Stimulated activated CD4-positive, alpha-beta T cell treated with anti-CD3 and anti-CD28 coated beads, Interleukin-1b, Interleukin-23, amount 100 ng/mL, for 48 hours (primary cell): ENCODE measurements around the gene ACOT12.
"Not testable (repeated sequence)": the region's sequence is repeated elsewhere in the genome, so short reads cannot be mapped to it uniquely, and the experiment has no call there.

ENCODE experiments used
- DNase-seq: peaks from one replicate; pipeline ENCODE4 v3.0.0-alpha.2; 2020

The ACOT12 gene

DNA sequence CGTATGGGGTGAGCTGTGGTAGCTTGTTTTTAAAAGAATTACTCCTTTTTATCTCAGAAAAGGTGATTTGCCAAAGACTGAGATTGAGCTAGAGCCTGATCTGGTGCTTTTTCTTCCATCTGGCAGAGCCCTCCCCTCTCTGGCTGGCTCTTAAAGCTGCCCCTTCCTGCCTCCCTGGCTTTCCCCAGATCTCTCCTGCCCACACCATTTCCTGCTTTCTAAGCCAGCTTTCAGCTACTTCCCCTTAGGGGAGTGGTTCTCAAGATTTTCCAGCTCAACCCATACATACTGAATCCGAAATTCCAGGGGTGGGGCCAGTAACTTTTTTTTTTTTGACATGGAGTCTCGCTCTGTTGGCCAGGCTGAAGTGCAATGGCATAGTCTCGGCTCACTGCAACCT is 4.8 kb upstream of the ACOT12 start:
- DNase-seq: no peak

DNA sequence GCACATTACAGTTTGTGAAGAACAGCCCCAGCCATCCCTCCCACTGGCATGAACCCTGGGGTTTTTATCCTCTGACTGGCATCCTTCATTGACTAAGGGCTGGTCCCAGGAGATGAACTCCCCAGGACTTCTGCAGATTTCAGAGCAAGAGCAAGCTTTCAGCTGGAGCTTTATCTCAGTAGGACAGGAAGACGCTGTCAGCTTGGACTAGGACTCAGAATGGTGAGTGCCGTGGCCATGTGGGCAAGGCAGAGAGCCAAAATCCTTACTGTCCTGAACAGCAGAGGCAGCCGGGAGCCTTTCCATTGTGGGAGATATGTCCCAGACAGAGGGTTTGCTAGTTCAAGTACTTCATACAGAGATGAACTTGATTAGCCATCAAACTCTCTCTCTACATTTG is 3.2 kb upstream of the ACOT12 start:
- DNase-seq: no peak

DNA sequence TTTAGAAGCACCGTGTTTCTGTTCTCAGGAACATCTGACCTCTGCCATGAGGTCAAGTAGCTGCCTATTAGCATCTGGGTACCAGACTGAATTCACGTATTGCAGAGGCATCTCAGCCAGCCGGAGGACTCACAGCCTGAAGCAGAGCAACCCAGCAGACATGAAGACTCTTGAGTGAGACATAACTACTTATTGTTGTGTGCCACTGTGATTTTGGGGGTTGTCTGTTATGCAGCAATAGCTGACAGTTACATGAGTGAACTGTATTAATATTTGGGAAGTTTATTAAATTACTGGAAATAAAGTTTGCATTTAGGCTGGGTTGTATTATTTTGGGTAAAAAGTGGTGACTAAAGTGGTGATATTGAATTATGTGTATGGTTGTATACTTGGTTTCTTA is 1.3 kb upstream of the ACOT12 start:
- DNase-seq: no peak

DNA sequence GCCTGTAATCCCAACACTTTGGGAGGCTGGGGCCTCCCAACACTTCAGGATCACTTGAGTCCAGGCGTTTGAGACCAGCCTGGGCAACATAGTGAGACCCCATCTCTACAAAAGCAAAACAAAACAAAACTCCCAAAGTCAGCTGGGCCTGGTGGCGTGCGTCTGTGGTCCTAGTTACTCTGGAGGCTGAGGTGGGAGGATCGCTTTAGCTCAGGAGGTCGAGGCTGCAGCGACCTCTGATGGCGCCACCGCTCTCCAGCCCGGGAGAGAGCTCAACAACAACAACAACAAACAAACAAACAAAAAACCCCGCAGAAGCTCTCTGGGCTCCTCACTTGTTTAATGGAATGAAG is 528 bp downstream of the ACOT12 start:
- DNase-seq: no peak

DNA sequence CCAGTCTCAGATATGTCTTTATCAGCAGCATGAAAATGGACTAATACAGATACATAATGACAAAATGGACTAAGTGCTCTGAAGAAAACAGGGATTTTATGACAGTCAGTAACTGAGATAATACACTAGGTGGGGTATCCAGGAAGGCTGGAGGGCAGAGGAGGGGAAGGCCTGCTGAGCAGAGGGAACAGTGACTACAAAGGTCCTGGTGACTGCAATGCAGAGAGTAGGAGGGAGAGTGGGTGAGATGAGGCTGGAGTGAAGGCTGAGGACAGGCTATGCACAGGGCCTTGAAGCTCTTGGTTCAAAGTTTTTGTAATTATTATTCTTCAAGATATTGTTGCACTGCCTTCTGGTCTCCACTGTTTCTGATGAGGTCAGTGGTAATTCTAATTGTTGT is 4.9 kb downstream of the ACOT12 start:
- no peak for DNase-seq

DNA sequence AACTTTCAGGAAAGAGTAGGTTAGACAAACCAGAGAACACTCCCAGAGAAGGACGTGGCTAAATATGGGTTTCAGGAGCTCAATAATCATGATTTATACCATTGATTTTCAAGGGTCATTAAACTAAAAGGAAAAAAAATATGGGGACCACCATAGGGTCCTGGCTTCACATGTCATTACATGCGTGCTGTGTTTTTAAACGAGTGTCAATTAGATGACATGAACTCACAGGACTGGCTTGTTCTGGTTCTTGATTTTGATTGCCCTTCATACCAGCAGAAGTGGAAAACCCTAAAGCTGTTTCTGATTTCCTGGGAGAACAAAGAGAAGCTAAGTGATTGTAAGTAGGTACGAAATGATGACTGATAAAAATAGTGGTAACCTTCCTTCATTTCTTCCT is 5.8 kb downstream of the ACOT12 start:
- no peak for DNase-seq

DNA sequence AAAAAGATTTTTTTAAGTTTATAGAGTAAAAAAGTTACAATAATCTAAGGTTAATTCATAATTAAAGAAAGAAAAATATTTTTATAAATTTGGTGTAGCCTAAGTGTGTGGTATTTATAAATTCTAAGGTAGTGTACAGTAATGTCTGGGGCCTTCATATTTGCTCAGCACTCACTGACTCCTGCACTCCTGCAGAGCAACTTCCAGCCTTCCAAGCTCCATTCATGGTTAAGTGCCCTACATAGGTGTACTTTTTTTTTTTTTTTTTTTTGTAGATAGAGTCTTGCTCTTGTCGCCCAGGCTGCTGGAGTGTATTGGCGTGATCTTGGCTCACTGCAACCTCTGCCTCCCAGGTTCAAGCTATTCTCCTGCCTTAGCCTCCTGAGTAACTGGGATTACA is 10.1 kb downstream of the ACOT12 start:
- DNase-seq: no peak

DNA sequence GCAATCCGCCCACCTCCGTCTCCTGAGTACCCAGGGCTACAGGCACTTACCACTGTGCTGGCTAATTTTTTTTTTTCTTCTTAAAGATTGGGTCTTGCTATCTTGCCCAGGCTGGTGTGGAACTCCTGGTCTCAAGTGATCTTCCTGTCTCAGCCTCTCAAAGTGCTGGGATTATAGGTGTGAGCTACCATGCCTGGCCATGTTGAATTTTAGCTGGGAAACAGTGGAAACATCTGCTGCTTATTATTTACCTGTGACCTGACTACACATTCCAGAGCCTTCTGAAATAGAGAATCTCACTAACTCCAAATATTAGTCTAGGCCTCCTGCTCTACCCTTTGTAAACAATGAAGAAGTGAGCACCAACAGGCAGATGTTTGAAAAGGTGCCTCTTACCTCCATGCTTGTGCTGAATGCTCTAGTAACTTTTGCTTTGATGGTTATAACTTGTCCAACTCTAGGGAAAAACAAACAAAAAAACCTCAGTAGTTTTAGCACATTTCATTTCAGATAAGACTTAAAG is 22.5 kb downstream of the ACOT12 start:
- no peak for DNase-seq

DNA sequence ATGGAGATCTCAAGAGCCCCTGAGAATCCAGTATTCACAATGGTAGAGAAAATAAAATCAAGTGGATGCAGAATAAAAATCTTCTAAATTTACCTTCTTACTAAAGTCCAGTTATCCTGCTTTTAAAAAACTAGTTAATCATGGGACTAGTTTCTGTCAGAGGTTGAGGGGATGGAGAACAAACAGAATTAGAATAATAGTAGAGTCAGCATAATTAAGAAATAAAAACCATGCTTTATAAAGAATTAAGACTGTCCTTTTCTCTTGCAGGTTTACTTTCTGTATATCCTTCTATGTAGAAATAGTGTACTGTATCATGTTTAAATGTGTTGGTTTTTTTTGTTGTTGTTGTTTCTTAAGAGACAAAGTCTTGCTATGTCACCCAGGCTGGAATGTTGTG is 23.0 kb downstream of the ACOT12 start:
- no peak for DNase-seq

DNA sequence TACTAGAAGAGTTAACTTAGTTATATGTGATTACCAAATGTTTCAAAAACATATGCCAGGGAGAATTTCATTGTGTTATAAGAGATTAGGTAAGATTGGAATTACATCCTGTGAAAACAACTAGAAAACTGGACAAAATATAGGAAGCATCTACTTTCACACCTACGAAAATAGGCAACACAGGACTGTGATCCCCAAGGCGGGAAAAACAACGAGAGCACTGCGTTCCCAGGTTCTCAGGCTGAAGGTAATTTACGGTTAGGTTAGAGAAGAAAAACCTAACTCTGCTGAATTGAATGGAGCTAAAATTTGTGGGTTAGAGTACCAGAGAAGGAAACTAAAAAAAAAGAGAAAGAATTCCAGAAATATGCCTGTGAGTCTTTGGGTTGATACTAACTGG is 28.4 kb downstream of the ACOT12 start:
- DNase-seq: no peak

DNA sequence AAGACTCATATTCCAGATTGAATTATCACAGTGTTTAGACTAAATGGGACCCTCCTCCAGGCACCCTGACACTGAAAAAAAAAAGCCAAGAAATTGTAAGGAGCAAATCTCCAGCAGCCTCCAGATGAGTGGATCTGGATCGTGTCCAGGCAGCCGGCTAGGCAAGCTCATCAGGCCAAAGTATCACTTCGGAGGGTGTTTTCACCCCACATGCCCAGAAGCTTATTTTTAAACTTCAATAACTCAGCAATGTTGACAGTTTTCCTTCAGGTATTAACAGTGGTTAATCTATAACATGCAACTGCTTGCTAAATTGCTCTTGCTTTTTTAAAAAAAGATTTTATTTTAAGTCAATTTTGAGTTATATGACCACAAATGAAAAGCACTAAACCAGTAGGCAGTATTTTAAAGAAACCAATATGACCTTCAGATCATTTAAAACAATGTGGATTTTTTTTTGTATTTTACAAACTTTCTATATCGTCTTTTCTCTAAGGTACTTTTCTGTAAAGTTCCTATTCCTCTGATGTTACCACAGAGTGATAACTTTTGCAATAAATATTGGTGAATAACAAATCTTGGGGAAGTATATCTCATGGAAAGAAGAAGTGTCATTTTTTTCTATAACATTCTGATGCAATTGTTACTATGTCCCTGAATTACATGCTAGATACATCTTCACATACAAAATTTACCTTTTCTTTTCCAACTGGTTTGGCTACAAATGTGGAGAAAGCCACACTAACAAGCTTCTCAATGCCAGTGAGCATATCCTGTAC is 30.7 kb downstream of the ACOT12 start:
- no peak for DNase-seq

DNA sequence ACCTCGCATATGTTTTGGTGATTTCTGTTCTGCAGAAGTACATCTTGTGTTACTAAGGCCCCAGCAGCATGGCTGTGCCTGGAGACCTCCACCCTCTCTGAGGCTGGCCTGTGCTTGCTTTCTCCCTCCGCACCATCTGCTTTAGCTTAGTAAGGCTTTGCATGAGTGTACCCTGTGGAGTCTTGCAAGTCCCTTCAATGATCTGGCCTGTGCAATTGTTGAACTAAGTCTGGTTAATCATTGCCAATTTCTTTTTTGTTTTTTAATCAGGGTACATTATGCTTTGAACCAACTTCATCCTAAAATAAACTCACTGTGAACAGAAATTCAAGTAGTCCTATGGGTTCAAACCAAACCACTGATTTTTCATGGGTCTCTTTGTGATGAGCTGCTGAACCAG is 32.3 kb downstream of the ACOT12 start:
- no peak for DNase-seq

DNA sequence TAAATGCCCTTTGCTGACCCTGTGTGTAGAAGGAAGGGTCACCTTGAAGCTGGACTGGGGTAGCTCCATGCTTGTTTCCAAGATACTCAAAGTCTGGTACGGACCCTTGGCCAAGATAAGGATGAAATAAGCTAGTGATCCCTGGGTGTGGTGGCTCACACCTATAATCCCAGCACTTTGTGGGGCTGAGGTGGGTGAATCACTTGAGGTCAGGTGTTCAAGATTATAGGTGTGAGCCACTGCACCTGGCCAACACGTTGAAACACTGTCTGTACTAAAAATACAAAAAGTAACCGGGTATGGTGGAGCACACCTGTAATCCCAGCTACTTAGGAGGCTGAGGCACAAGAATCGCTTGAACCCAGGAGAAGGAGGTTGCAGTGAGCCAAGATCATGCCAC is 33.3 kb downstream of the ACOT12 start:
- DNase-seq: no peak

DNA sequence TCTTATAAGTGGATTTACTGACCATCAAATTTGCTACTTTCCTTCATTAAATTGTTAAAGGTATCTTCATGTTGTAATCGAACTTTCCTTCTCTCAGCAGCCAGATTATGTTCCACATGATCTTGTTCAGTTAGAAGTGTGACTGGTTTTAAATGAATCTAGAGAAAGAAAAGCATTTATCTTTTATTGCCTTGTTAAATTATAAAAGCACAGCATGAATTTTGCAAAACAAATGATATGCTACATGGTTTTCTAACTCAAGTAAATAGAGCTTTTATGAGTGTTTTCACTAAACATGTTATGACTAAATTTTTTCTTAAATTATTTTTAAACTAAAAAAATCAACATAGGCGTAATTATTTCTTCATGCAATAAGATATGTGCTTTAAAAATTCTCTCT is 34.1 kb downstream of the ACOT12 start:
- no peak for DNase-seq

DNA sequence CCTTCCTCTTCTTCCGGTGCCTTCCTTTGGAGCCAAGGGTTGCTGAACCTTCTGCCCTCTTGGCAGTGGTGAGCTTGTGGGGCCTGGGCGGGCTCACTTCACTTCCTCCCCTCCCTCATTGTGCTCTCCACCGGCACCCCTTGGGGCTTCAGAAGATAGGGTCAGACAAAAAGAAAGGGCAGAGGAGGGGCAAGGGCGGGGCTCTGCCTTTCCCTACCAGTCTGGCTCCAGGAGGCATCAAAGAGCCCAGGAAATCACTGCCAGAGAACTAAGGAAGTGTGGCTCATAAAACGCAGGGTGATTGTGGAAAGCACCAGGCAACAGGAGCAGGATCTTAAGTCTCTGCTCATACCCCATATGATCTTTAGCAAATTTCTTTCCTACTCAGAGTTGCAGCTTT is 34.8 kb downstream of the ACOT12 start:
- no peak for DNase-seq

DNA sequence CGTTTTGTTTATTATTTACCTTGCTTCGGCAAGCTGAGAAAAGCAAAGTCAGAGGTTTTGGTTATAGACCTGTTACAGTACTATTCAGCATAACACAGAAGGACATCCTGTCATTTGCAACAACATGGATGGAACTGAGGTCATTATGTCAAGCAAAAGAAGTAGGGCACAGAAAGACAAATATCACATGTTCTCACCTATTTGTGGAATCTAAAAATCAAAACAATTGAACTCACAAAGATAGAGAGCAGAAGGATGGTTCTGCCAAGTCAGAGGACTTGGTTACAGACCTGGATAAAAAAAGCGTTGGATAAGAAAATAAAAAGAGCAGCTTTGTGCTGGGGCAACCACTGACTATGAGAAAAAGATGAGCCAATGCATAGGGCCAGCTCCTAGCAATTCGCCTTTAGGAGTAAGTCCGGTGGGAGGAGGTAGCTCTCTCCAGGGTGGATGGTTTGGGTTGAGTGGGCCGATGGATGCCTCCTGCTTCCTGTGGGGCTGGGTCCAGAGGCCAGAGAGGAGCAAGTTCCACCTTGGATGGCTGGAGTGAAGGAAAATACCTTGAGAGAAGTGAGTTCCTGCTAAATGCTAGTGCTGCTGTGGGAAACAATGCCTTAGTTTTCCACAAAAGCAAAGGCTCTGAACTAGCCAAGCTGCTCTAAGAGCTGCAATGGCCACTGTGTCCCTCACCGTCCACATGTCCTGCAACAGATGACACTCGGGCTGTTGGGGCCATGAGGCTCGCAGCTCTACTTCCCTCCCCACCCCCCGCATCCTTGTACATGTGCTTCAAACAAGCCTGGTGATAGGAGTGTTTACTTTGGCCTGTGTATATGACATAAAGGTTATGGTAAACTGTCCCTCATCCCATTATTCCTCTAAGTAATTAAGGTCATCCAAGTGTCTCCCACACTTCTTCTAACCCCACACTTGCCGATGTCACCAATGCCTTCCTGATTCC is 38.4 kb downstream of the ACOT12 start:
- DNase-seq: no peak

DNA sequence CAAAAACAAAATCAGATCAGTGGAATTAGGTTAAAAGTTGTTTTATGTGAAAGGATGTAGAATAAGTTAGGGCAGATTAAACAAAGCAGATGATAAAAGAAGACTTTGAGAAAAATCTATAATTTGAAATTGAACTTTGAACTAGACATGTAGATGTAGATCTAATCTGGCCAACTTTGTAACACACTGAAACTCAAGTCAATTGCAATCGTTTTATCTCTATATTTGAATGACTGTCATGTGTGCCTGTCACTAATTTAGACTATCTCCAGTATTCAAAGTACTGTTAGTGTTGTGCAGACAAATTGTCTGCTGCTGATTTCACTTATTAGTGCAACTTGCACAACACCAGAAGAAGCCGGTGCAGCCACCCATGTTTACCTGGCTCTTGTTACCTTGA is 39.8 kb downstream of the ACOT12 start:
- no peak for DNase-seq

DNA sequence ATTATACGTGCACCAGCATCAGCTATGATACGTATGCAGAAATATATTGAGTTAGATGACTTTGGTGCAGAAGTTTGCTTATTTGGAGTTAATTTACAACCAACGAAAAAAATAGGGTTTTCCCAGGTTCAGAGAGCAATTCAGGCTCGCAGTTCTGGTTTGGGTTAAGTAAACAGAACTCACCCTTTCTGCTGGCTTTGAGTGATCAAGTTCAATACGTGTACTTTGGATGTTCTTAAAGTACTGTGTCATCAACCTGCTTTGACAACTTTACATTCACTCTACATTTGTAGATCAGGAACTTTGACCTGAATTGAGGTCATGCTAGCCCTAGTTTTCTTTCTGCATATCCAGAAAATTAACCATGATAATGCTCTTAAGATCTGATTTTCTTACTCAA is 40.7 kb downstream of the ACOT12 start:
- no peak for DNase-seq

DNA sequence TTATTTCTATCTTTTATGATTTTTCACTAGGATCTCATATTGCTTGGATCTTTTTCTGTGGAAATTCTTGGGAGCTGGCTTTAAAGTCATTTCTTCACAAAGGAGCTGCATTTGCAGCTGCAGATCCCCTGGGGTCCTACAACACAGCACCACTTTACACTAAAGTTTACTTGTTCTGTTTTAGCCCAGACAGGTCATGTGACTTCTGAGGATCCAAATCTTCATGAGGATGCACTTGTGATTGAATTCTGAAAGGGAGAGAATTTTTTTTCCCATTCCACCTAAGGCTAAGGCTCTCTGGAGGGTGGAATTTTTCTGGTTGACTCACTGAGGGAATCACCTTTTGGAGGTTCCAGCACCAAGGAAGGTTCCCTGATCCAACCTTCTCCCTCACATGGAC is 43.4 kb downstream of the ACOT12 start:
- DNase-seq: no peak

DNA sequence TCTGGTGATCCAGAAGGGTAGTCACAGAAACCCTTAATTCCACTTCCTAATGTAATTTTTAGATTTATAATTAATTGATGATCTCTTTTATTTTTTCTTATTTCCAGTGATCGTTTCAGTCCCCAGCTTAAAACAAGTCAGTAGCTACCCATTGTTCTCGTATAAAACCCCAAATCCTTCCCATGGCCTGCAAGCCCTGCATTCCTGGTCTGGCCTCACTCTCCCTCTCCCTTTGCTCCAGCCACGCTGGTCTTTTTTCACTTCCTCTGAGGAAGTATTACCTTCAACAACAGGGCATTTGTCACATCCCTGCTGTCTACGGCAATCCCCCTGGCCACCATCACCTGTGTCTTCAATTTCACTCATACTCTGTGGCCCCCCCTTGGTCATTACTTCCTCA is 44.8 kb downstream of the ACOT12 start:
- DNase-seq: no peak

DNA sequence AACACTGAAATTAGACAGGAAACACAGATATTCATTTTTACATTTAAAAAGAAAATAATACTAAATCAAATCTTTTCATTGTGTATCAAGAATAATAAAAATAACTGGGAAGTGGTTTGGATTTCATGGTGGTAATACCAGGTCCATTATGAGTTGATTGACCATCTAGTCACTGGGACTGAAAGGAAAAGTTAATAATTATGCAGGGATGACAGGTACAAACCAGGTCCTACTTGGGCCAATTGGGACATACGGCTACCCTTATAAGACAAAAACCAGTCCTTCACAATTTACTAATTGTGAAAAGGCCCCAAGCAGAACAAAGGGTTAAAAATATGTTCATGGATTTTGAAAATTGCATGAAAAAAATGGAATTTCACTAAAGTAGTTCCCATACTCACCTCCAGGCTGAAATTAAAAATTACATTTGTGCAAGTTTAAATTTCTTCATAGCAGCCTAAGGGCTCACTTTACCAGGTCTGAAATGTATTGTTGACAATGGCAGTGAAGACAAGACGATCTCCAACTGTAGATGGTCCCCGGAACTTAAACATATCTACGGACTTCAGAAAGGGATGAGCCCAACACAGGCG is 48.4 kb downstream of the ACOT12 start:
- DNase-seq: no peak

DNA sequence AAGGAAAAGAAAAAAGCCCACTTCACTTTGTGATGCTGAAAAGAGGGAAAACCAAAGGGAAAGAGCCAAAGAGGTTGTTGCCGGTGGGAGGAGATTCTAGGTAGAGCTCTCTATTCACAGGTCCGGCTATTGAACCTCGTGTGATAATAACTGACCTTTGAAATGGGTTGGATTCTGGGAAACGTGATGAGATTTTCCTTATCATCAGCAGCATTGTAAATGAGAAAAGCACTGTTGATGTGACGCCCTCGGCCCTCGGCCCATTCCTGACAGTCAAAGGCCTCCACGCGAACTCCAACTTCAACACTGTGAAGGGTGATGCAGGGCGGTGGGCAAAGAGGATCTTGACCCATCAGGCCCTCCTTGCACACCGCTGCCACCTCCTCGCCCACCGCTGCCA is 49.2 kb downstream of the ACOT12 start:
- DNase-seq: no peak

DNA sequence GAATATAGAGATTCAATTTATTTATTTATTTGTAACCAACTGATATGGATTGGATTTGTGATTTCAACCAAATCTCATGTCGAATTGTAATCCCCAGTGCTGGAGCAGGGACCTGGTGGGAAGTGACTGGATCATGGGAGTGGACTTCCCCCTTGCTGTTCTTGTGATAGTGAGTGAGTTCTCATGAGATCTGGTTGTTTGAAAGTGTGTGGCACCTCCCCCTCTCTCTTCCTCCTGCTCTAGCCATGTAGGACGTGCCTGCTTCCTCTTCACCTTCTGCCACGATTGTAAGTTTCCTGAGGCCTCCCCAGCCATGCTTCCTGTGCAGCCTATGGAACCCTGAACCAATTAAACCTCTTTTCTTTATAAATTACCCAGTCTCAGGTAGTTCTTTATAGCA is 55.7 kb downstream of the ACOT12 start:
- DNase-seq: not testable (repeated sequence)

DNA sequence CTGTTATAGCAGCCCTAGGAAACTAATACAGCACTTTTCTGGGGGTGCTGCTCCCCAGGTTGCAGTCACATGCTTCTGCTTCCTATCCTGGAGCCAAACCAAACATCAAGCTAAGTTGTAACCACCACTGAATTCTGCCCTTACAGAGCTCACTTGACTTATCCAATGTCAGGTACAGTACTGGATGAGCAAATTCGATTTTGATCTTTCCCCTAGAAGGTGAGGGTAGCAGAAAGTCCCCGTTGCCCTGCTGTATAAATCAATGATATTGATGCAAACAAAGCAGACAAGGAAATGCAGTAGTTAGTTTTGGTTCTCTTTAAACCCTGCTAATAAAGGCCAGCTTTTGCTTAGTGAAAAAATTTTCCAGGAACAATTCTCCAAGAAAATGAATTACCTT is 56.1 kb downstream of the ACOT12 start:
- DNase-seq: no peak
